Activated naive CD8-positive, alpha-beta T cell treated with anti-CD3 and anti-CD28 coated beads, Interleukin-2, amount 50 U/mL, for 16 hours (primary cell): ENCODE results near the gene SYNDIG1.

Experiments used
- DNase-seq: peaks from one replicate; pipeline ENCODE4 v3.0.0-alpha.2; 2020; ENCODE audit warnings: low read depth, low spot score

Gene SYNDIG1

DNA sequence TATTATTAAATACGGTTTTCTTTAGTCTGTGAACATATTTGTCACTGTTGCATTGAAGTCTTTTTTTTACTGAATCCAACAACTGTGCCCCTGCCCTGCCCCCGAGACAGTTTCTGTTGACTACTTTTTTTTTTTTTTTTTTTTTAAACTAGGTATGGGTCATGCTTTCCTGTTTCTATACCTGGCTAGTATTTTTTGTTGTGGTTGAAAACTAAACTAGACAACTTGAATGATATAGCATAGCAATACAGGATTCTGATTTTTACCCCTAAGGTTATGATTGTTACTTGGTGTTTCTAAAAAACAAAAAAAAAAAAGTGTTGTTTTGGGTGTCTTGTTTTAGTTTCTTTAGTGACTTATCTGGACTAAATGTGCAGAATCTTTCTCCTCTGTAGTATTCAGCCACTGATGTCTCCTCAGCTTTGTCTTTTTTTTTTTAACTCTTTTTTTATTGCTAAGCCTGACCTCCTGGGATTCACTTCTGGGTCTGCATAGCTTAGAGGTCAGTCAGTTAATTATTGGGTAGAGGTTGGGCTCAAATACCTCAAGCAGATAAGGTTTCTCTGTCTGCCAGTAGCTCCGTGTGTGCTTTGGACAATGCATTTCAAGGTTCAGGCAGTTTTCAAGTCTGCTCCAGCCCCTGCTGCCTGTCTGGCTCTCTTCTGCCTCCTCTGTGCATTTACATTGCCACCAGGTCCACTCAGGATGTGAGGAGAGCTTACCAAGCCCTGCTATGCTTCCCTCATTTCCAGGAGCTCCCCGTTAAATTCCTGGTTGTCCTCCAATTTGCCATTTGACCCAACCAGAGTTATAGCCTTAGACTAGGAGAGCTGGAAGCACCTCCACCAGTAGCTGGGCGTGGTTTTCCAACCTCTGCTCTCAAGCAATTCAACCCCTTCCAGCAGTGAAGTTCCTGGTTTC is 91.4 kb downstream of the SYNDIG1 start:
- no peak for DNase-seq

DNA sequence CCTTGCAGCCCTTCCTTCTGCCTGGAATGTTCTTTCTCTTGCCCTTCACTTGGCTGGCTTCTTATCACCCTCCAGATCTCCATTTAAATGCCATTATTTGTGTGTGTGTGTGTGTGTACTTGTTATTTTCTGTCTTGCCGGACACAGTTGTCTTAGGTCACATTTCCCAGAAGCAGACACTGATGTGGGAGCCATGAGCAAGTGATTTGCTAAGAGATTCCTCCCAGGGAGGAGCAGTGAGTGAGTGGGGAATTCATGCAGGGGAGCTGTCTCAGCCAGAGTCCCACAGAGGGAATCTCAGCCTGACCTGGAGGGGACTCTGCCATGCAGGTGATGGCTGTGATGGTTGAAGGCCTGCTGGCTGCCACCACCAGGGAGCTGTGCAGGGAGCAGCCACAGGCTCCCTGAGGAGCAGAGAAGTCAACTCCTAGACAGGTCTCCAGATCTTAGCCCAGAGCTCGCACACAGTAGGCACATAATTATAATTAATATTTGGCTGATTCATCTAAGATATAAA is 96.5 kb downstream of the SYNDIG1 start:
- DNase-seq, result no peak

DNA sequence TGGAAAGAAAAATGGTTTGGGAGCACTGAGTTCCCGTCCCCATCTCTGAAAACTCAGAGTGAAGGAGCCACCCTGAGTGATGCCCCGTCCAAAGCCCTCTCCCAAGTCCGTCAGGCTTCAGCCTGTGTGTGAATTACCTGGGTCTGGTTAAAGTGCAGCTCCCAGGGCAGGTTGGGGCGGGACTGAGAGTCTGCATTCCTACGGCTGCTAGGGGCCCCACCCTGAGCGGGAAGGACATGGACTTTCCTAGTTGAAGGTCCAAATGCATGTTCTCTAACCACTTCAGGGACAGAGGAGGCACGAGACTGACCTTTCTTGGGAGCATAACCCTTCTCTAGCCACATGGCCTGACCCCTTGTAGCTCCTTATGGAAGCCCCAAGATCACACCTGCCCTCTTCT is 97.2 kb downstream of the SYNDIG1 start:
- no peak for DNase-seq

DNA sequence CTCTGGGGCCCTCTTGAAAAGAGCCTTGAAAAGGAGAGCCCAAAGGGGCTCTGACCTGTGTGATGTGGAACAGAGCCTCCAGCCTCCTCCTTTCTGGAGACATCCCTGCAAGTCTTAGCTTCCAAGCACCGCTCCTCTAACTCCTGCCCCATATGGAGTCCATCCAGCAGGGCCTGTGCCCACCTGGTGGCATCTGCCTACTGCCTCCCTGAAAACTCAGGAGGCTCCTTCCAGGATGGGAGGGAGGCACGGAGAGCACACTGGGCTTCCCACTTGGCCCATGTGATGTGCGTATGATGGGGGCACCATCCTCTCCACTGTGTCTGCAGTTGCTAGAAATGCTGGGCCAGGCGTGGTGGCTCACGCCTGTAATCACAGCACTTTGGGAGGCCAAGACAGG is 98.1 kb downstream of the SYNDIG1 start:
- no peak for DNase-seq

DNA sequence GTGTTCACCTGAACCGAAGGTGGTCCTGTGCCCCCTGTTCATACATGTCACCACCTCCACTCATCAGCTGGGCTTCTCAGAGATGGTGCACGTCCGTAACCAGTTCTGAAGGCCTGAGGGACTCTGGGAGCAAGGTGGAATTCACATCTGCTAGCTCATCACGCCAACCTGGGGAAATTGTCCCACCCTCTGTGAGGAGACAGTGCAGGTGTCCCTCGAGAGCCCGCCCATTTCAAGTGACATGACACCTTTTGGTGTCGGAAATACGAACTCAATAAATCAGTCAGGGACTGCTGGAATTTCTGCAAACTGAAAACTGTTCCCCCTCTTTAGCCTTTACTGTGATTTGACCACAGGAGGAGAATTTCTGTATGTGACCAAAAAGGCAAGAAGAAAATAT is 99.4 kb downstream of the SYNDIG1 start:
- DNase-seq, result no peak

DNA sequence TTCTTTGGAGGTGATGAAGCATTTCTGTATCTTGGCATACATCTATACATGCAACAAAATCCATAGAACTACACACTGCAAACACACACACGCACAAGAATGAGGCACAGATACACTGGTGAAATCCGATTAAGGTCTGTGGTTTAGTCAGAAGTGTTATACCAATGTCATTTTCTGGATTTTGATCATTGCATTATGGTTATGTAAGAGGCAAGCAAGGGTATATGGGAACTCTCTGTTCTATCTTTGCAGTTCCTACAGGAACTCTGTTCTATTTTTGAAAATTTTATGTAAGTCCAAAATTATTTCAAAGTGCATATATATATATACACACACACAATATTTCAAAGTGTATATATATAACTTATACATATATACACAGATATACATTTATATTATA is 101.7 kb downstream of the SYNDIG1 start:
- DNase-seq, result no peak

DNA sequence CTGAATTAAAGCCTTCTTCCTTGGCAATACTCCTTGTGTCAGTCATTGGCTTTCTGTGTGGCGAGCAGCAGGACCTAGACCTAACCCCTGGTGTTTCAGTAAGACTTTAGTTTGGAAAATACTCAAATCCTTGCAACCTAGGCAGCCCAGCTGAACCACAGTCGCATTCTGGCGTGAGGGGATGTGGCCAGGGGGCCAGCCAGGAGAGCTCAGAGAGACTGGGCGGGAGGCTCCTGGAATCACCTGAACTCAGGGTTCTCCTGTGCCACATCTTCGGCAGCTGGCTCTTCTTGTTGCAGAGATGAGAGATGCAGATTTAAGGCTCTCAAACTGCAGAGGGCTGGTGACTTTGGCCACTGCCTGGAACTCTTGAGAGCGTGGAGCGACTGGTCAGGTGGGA is 102.7 kb downstream of the SYNDIG1 start:
- DNase-seq, result no peak

DNA sequence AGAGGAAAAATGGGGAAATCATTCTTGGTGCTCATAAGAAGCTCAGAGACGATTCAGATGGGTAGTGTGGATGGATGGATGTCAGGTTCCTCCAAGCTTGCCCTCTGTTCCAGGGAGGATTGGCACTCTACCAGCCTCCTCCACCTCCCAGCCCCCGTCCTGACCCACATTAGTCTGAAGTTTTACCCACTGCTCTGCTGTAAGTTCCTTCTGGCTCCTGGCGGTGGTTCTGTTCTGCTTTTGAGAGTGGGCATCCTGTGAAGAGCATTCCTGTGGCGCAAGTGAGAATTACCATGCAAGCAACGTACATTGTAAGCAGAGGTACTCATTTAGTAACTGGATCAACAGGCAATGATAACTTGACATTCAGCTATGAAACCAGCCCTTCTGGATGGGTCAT is 103.4 kb downstream of the SYNDIG1 start:
- DNase-seq, result no peak

DNA sequence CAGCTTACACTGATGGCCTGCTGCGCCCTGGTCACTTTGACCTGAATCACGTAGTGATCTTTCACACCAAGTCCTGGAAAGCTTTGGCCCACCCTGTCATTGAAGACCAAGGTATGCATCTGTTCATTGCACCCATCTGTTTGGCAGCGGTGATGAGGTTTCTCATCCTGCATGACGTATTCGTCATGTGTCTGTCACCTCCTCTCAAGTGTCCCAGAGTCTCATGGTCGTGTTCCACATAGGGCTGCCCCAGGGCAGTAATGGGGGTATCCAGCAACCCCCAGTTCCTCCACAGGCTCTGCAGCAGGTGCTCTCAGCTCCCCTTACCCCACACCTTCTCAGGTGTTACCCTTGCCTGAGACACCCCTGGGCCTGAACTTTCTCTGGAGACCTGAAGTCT is 104.1 kb downstream of the SYNDIG1 start:
- DNase-seq, result no peak

DNA sequence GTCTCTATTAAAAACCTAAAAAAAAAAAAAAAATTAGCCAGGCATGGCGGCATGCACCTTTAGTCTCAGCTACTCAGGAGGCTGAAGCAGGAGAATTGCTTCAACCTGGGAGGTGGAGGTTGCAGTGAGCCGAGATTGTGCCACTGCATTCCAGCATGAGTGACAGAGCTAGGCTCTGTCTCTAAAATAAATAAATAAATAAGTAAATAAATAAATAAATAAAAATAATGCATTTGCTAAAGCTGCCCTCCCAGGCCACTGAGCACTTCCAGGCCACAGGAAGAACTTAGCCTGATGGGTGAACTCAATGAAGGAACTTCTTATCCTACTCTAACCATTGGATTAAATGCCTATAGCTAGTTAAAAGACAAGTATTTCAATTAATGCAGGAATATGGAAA is 104.9 kb downstream of the SYNDIG1 start:
- DNase-seq, result no peak

DNA sequence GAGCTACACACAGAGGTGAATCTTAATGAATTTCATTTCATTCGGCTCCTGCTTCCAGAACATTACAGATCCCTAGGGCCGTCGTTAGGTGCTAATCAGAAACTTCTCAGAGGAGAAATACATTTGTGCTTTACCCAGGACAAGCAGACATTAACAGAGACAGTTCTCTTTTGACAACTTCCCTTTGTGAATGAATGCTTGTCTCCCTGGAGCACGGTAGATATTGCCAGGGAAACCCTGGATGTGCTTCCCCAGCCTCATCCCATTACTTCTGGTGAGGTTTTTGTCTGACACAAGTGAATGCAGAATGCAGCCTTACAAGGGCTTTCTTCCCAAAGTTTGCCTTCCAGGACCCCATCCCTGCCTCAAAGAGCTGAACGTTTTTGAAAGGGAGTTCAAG is 105.4 kb downstream of the SYNDIG1 start:
- no peak for DNase-seq

DNA sequence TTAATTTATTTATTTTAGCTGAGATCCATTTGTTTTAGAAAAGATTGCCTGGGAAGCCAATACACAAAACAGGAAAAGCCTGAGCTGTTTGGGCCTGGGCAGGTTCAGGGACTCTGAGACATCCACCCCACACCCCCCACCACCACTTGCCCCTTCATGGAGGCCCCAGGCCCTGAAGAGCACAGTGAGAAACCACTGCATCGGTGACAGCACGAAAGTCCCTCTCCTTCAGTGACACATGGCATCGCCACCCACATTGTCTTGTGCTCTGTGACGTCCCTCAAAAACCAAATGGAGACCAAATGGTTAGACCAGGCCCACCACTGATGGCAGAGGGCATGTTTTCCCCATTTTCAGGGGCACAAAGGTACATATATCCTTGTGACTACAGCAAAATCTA is 106.4 kb downstream of the SYNDIG1 start:
- no peak for DNase-seq

DNA sequence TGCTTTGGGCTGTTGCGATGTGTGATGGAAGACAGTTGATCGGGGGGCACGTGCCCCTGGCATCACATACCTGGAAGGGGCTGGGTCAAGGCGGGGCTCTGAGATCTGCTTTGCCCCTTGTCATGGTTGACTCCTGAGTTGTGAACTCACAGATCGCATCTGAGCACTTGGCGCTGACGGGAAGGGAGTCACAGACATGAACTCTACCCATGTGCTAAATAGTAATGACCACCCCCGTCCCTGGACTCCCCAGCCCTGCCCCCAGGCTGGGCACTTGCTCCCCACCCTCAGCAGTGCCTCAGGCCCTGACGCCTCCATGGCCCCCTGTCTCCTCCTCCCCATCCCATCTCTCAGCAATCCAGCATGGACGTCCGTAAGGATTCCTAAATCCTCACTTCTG is 107.0 kb downstream of the SYNDIG1 start:
- no peak for DNase-seq

DNA sequence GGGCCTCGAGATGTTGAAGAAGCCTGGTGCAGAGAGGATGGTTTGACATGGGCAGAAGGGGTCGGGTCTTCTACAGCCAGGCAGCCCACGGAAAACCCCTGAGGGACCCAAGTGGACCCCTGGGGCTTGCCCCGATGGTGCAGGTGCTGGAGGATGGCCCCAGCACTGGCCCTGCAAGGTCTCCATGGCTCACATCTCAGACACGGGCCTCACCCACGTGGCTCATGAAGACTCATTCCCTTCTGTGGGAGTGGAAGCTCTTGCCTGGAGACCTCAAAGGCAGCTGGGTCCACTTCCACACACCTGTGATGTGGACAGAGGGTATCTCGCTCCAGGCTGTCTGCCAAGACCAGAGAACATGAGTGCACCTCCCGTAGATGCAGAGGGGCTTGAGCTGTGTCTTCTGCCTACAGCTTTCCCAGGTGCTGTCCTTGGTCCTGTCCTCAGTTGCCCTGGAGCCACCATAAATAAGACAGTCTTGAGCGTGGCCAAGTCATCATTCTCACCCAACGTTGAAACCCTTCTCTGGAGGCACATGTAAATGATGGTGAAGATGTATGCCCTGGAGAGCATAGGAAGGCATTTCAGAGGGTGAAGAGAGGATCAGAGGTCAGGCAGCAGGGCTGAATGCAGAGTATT is 108.0 kb downstream of the SYNDIG1 start:
- no peak for DNase-seq

DNA sequence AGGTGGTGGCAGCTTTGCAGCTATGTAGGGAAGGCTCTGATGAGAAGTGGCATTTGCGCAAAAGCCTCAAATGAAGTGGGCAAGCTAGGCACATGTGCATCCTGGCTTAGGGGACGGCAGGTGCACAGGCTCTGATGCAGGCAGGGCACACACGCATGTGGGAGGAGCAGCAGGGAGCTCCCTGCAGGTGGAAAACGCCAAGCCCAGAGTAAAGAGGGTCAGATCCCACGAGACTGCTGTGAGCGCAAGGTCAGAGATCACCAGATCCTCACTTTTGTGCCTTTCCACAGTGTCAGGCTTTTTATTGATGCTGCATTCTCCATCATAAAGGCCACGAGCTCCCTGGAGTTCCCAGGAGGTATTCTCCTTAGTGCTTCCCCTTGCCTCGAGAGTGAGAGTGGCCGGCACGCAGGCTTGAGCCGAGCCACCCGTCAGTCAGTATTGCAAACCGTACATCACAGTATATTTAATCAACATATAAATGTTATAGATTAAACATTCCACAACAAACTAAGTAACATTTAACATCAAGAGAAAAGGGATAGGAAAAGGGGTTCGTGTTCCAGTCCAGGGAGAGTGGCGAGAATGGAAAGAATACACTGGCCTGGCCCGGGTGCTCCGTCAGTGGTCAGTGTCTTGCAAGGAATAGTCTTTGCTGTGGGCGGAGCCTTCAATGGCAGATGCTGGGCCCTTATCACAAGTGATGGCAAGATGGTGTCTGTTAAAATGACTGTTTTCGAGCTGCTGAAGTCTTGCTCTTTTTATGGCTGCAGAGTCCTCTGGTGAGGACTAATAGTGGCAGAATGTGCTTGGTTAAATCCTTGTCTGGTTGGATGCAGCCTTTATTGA is 109.4 kb downstream of the SYNDIG1 start:
- DNase-seq, result no peak

DNA sequence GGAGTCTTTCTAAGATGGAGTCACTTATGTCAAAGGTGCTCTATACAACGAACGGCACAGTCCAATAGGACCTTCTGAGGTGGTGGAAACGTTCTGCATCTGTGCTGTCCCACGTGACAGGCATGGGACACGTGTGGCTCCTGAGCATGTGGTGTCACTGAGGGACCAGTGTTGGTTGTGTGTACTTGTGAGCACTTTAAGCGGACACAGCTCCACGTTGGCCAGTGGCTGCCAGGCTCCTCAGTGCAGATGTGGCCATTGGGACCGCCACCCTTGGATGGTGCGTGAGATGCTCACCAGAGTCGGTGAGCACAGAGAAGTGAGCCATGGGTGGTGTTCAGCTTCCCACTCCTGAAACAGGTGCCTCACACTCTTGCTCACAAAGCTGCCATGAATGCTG is 110.0 kb downstream of the SYNDIG1 start:
- DNase-seq, result no peak

DNA sequence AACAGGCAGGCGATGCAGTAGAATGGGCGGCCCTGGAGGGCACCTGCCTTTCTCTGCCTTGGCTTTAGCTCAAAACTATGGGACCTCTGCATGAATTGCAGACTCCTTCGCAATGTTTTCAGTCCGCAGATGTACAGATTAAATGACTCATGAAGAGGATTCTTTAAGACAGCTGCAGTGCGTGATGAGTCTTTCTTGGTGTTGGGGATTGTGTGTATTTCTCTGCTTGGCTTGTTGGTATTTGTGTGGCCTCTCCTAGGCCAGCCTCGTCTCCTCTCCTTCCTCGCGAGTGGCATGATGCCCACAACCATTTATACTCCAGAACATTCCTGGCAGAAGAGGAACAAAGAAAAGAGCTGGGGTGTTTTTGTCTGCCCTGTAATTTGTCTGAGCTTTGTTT is 110.6 kb downstream of the SYNDIG1 start:
- DNase-seq, result no peak

DNA sequence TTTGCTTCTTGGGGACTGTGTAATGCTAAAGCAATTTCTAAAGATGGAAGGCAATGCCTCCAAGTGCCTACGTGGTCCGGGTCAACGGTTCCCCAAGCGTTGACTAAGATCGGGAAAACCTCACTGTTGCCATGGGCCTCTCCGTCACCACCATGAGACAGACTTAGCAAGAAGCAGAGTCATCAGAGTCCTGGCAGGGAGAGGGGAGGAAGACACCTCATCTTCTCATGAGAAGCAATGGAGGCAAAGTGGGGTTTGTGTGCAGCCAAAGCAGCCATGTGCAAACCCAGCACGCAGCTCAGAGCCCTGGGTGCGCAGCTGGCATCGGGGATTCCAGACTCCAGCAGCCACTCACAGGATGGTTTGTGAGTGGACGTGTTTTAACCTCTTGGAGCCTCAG is 111.4 kb downstream of the SYNDIG1 start:
- DNase-seq, result no peak

DNA sequence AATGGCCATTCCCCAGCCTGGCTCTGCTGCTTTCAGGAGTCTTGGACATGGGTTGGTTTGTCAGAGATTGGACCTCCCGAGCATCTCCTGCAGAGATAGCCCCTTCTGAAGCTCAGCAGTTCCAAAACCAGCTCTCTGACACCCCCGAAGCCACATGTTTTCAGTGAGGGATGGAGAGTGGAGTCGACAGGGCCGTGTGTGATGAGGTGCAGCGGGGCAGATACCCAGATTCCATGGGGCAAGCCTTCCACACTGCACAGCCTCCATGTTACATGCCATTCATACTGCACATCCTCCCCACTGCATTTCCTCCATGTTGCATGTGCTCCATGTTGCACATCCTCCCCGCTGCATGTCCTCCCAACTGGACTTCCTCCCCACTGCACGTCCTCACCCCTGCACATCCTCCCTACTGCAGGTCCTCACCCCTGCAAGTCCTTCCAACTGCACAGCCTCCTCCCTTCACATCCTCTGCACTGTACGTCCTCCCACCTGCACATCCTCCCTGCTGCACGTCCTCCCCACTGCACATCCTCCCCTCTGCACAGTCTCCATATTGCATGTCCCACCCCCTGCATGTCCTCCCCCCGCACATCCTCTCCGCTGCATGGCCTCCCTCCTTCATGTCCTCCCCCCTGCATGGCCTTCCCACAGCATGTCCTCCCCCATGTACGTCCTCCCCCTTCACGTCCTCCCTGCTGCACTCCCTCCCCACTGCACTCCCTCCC is 112.2 kb downstream of the SYNDIG1 start:
- DNase-seq, result no peak

DNA sequence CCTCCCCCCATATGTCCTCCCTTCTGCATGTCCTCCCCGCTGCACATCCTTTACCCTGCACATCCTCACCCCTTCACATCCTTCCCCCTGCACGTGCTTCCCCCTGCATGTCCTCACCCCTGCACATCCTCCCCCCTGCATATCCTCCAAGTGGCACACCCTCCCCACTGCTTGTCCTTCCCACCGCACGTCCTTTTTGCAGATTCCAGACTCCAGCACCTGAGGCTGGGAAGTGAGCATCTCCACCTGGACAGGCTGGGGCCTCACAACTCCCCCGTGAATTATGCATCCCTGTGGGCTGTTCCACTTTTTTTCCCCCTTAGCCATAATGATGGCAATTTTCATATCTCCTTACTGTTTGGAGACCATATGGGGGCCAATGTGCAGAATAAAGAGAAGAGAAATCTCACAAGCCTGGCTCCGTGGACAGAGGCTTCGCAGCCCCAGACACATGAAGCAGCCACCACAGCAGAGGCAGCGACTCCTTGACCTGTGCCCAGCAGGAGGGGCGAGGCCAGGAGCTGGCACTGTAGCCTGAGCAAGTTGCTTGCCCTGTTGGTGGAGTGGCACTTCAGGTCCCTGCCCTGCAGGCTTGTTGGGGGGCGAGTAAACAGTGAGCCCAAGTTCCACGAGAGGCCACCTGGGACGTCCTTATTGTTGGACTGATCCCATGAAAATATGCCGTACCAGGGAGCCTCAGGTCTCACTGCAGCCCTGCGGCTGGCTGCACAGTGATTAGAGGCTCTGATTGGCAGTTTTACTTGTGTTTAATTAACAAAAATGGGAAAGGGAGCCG is 113.1 kb downstream of the SYNDIG1 start:
- DNase-seq, result no peak
